Fibroblast of villous mesenchyme (primary cell): Measurements from ENCODE around the gene ITGA2B. TPM values are rescaled to one million over a fixed set of nuclear protein-coding genes. Genes with fewer than 3 reads are reported as not detected.

Source experiments
- DNase-seq: peaks from one replicate; pipeline ENCODE4 v3.0.0-alpha.2; 2010; ENCODE audit warnings: low read depth
- H3K4me3 ChIP-seq: 2 replicates; pipeline ENCODE4 v1.5.1; 2011; ENCODE audit warnings: low read depth, mild to moderate bottlenecking, low read length
- CTCF ChIP-seq: IDR thresholded peaks from 2 replicates; pipeline ENCODE4 v1.5.1; 2012; ENCODE audit warnings: low read depth, mild to moderate bottlenecking, low read length; ENCODE audit not compliant: insufficient read depth
- total RNA-seq: library from RNA; depleted of rRNA; stranded (reverse); fragments of >200 nt; gene quantifications from 2 replicates; pipeline ENCODE4 v1.2.3, GENCODE V29; 2012

ITGA2B gene
- total RNA-seq, 1 donor = under 0.01 TPM

DNA sequence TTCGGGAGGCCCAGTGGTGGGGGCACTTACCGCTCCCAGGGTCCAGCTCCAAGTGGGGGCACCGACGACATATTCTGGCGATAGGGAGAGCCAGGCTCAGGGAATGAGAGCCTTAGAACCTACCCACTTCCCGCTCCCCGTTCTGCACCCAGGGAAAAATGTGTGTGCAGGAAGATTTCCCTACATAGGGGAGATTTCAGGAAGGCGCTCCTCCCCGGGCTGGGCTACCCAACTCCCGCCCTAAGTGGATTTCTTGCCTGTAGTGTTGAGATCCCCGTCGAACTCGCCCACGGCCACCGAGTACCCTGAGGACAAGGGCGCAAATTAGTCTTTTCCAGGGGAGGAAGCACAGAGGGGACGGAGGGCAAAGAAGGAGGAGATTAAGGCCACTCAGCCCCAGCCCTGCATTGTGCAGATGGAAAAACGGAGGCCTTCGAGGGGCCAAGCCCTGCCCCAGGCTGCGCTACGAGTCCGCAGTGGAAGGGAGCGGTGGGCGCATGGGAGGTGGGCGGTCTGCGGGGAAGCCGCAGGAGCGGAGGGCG lies 5.1 kb downstream of the ITGA2B start:
- H3K4me3 ChIP-seq = peak overlapping the region; percentile 70
- no peak for TF ChIP-seq CTCF
- no peak for DNase-seq

DNA sequence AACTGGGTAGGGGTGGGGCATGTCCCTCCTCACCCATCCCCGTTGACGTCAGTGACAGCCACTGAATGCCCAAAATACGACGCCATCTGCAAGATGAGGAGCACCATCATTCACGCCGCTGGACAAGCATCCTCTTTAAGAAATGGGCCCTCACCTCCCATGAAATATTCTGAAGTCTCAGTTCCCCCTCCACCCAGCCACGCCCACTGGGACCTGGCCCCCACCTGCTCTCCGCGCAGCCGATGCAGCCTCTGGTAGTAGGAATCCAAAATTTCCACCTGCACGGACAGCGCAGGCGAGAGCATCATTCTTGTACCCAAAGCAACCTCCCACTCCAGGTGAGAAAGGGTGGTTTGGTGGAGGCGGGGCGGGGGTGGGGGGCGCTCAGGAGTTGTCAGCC lies 5.6 kb downstream of the ITGA2B start:
- DNase-seq = no peak
- no peak overlapping the region for H3K4me3 ChIP-seq
- no peak for TF ChIP-seq CTCF

DNA sequence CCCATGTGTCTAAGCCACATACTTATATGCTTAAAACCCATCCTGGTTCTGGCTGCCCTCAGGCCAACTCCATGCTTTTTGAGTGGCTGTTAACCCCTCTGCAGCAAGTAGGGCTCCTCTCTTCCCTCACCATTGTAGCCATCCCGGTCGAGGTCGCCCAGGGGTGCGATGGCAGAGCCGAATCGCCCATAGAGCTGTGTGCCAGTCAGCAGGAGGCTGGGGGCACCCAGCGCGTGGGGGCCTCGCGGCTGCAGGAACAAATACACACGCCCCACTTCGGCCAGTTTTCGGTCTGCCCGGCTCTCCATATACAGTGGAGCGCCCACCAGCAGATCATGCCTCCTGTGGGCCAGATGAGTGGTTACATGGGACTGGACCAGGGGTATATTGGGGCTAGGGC lies 6.1 kb downstream of the ITGA2B start:
- DNase-seq = no peak
- TF ChIP-seq CTCF = no peak
- H3K4me3 ChIP-seq = no peak overlapping the region

DNA sequence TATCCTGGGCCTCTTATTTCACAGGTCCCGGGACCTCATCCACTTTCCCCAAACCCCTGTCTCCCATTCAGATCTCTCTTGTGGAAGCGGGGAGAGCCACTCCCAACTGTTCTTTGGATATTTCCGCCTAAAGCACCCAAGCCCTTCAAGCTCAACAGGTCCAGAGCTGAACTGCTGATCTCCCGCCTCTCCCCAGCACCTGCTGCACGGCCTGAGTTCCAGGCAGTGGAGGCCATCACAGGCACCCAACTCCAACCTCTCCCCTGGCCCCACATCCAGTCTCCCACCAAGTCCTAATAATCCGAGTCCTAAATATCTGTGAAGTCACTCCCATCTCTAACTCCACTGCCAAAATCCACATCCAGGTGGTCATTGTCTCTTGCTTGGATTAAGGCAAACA lies 6.5 kb downstream of the ITGA2B start:
- no peak for TF ChIP-seq CTCF
- no peak overlapping the region for H3K4me3 ChIP-seq
- DNase-seq = no peak

DNA sequence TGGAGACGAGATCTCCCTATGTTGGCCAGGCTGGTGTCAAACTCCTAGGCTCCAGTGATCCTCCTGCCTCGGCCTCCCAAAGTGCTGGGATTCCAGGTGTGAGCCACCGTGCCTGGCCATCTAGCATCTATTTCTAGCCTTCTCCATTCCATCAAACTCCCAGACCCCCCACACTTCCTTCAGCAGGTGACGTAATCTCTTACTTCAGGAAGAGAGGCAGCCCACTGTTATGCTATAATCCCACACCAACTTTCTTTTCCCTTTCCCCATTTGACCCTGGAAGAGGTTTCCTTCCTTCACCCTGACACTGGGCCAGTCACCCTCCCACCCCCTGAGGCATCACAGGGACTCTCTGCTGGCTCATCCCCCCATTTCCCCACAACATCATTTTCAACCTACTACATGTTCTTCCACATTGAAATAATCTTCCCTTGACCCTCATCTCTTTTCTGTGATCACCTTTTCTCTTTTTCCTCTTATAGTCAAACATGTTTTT lies 7.6 kb downstream of the ITGA2B start:
- H3K4me3 ChIP-seq = no peak overlapping the region
- DNase-seq = no peak
- TF ChIP-seq CTCF = no peak

DNA sequence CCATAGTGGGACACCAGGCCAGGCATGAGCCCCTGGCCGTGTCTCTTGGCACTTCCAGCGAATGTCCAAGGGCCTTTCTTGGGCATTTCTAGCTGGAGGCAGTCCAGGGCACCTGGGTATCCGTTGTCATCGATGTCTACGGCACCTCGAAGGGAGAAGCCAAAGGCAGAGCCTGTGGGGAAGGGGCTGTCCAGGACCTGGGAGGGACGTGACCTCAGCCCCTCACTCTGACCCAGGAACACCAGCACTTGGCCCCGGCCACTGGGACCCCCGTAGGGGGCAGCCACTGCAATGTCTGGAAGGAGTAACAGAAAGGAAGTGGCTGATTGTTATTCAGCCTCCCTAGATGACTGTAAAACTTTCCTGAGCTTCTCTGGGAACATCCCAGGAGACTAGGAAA lies 8.7 kb downstream of the ITGA2B start:
- no peak for TF ChIP-seq CTCF
- H3K4me3 ChIP-seq = no peak overlapping the region

DNA sequence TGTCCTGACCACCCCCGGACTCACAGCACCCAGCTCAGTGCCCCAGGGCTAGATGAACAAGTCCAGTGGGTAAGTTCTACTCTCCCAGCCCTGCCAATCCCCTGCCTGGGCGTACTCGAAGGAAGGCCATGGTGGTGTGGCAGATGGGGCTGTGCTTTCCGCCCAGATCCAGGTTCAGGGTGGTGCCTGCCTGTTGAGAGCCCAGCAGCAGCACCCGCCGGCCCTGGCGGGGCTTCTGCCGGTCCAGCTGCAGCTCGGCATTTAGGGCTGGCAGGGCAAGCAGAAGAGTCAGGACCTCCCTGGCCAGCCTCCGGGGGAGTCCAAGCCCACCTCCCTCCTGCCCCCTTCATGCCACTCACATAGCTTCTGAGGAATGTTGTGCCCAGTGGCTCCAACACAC lies 9.6 kb downstream of the ITGA2B start:
- no peak for TF ChIP-seq CTCF
- no peak for DNase-seq
- H3K4me3 ChIP-seq = no peak overlapping the region

More for the DNA sequence above, 8.7 kb downstream of the ITGA2B start:
- no peak for DNase-seq
